LNCaP clone FGC (cell line): ENCODE measurements around the gene CYP2E1.
"Not testable (repeated sequence)": the region's sequence is repeated elsewhere in the genome, so short reads cannot be mapped to it uniquely, and the experiment has no call there.

Experiments used
- DNase-seq: peaks from one replicate; pipeline ENCODE4 v3.0.0-alpha.2; 2011; ENCODE audit warnings: low read depth
- H3K4me3 ChIP-seq: 2 replicates; pipeline ENCODE4 v1.5.1; 2011; ENCODE audit warnings: mild to moderate bottlenecking, low read depth, low read length, control low read depth
- TF ChIP-seq, protein P1 (sequence below): IDR thresholded peaks from 2 replicates; pipeline ENCODE4 v1.5.1; 2012; ENCODE audit warnings: mild to moderate bottlenecking; ENCODE audit not compliant: control insufficient read depth, insufficient read depth; ENCODE audit errors: extremely low read depth

CYP2E1 gene

DNA sequence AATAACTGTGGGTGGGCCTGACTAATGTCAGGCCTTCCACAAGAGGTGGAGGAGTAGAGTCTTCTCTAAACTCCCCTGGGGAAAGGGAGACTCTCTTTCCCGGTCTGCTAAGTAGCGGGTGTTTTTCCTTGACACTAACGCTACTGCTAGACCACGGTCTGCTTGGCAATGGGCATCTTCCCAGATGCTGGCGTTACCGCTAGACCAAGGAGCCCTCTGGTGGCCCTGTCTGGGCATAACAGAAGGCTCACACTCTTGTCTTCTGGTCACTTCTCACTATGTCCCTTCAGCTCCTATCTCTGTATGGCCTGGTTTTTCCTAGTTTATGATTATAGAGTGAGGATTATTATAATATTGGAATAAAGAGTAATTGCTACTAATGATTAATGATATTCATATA is 29.8 kb upstream of the CYP2E1 start:
- TF ChIP-seq, protein P1, sequence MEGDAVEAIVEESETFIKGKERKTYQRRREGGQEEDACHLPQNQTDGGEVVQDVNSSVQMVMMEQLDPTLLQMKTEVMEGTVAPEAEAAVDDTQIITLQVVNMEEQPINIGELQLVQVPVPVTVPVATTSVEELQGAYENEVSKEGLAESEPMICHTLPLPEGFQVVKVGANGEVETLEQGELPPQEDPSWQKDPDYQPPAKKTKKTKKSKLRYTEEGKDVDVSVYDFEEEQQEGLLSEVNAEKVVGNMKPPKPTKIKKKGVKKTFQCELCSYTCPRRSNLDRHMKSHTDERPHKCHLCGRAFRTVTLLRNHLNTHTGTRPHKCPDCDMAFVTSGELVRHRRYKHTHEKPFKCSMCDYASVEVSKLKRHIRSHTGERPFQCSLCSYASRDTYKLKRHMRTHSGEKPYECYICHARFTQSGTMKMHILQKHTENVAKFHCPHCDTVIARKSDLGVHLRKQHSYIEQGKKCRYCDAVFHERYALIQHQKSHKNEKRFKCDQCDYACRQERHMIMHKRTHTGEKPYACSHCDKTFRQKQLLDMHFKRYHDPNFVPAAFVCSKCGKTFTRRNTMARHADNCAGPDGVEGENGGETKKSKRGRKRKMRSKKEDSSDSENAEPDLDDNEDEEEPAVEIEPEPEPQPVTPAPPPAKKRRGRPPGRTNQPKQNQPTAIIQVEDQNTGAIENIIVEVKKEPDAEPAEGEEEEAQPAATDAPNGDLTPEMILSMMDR, result peak; percentile 40
- DNase-seq, H3K4me3 ChIP-seq: not testable (repeated sequence)

DNA sequence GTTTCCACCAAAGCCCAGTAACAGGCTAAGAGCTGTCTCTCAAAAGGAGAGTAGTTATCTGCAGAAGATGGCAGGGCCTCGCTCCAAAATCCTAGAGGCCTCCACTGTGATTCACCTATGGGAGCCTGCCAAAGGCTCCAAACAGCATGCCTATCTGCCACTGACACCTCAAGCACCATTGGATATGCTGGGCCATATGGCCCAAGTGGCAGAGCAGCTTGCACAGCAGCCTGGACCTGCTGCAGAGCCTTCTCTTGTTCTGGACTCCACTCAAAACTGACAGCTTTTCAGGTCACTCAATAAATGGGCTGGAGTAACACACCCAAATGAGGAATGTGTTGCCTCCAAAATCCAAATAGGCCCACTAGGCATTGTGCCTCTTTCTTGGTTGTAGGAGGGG is 28.0 kb upstream of the CYP2E1 start:
- not testable (repeated sequence) for H3K4me3 ChIP-seq, DNase-seq

DNA sequence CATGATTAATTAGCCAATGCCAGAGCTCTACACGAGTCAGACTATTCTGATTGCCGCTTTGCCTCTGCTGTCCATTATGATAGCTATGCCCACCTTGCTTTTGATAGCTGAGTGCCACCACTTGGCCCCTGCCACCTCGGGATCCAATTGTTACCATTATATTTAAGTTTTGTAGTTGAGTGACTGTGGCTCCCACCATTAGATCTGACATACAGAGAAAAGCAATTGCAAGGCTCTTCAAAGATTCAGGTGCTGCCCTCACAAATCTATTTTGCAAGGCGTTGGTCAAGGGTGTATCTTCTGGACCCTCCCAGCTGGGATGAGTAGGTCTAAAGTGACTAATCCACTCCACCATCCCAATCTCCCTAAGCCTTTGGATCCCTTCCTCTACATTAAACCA is 26.3 kb upstream of the CYP2E1 start:
- H3K4me3 ChIP-seq, result not testable (repeated sequence)

DNA sequence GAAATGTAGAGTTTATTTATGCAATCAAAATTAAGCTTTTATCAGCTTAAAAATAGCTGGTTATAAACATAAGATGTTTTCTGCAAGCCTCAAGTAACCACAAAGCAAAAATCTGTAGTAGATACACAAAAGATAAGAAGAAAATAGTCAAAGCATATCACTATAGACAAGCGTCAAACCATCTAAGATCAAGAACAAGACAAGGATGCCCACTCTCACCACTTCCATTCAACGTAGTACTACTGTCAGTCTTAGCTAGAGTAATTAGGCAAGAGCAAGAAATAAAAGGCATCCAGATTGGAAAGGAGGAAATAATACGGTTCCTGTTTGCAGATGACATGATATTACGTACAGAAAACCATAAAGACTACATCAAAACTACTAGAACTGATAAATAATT is 17.5 kb upstream of the CYP2E1 start:
- TF ChIP-seq, protein P1, result no peak
- no peak for DNase-seq
- H3K4me3 ChIP-seq, result no peak overlapping the region

More for the DNA sequence above, 26.3 kb upstream of the CYP2E1 start:
- not testable (repeated sequence) for DNase-seq

DNA sequence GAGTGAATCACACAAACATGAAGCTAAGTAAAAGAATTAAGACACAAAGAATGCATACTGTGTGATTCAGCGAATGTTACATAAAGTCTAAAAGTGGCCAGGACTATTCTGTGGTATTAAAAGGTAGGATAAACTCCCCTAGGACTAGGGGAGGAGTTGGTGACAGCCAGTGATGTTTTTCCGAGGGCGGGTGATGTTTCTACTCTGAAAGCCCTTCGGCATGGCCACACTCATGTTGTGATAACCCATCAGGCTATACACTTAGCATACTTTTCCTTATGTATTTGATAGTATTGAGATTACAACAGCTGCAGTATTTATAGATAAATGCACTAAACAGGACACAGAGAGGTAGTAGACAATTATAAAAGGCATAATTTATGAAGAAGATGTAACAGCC is 15.8 kb upstream of the CYP2E1 start:
- TF ChIP-seq, protein P1, result no peak
- no peak overlapping the region for H3K4me3 ChIP-seq

DNA sequence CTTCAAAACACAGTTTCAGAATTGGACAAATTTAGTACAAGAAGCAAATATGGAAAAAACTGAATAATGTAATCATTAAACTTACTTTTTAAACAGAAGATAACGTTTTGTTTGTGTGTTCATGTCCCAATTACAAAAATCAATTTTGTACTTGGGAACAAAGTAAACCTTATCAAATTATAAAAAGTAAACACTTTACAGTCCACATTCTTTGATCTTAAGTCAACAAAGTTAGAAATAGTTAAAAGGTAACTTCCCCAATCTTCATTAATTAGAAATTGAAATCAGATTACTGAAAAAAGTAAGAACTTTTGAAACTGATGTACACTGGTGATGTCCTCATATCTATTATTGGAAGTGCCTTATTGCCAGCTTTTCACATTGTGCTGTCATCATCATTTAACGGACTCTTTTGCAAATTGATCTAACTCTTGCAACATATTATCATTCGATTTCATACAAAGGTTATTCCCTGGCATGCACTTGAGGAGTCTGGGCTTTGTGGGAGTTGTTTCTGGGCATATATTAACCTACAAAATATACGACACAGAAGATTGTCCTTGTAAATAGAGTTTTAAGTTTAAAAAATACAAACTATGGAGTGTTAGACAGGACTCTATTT is 15.1 kb upstream of the CYP2E1 start:
- H3K4me3 ChIP-seq, result no peak overlapping the region
- DNase-seq, result no peak
- TF ChIP-seq, protein P1, result no peak

More for the DNA sequence above, 15.8 kb upstream of the CYP2E1 start:
- DNase-seq, result no peak

DNA sequence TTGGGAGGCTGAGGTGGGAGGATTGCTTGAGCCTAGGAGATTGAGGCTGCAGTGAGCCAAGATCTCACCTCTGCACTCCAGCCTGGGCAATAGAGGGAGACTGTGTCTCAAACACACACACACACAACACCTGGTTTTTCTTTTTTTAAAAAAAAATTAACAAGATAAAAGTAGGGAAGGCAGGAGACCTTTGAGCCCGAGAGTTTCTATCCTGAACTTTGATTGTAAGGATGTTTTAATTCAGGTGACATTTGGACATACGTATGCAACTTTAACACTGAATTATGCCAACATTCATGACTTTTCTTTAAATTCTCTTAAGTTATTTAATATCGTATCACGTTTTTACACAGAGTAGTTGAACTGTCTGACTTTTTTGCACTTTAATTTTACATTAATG is 11.7 kb upstream of the CYP2E1 start:
- TF ChIP-seq, protein P1, result no peak
- no peak for DNase-seq
- no peak overlapping the region for H3K4me3 ChIP-seq

DNA sequence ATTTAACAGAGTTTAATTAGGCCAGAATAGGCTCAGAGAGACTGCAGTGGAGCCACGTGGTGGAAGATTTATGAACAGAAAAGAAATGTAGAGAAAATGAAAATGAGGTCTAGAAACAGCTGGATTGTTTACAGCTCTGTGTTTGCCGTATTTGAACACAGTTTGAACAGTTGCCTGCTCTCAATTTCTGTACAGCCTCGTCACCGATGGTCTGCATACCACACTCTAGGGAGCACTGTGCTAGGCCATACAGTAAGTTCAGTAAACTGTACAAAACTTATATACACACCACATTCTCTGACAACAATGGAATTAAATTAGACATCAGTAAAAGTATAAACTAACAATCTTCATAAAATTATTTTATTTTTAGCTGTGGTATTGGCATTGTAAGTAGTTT is 11.1 kb upstream of the CYP2E1 start:
- DNase-seq, result no peak
- H3K4me3 ChIP-seq, result no peak overlapping the region
- TF ChIP-seq, protein P1, result no peak

DNA sequence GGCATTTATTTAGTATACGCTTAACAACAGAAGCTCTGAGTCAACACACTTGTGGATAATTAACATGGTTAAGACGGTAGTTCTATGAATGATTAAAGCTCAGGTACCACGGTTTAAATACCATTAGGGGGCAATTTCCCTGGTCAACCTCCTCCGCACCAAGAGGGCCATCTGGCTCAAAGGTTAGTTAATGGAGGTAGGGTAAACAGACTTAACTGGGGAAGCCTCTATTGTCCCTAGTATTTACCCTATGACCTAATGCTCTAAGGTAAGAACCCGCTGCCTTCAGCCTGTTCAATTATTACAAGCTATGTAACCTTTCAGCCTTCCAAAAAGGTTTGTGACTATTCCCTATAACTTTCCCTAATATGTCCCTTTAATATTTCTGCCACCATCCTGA is 8.6 kb upstream of the CYP2E1 start:
- not testable (repeated sequence) for H3K4me3 ChIP-seq, DNase-seq
